HepG2 (cell line): ENCODE results near the gene TSTD1. TPM values are rescaled to one million over a fixed set of nuclear protein-coding genes. Genes with fewer than 3 reads are reported as not detected.

Source experiments
- GZF1 ChIP-seq: sonication (generic); formaldehyde crosslinking; IDR thresholded peaks from 2 replicates; pipeline ENCODE4 v1.5.1; 2020; ENCODE audit warnings: mild to moderate bottlenecking, missing genetic modification reagents
- MEIS2 ChIP-seq: sonication (generic); formaldehyde crosslinking; IDR thresholded peaks from 2 replicates; pipeline ENCODE4 v1.9.0; 2021; ENCODE audit warnings: mild to moderate bottlenecking, missing genetic modification reagents
- PBX3 ChIP-seq: sonication (generic); formaldehyde crosslinking; IDR thresholded peaks from 2 replicates; pipeline ENCODE4 v1.8.1; 2023; ENCODE audit warnings: missing genetic modification reagents, inconsistent platforms, borderline replicate concordance
- RNF2 ChIP-seq: fragments of 450-650 bp; conservative IDR thresholded peaks from 2 replicates; pipeline ENCODE4 v1.6.1; 2016; ENCODE audit warnings: low read depth
- SMARCC2 ChIP-seq: fragments of 450-650 bp; IDR thresholded peaks from 2 replicates; pipeline ENCODE4 v1.6.1; 2017; ENCODE audit warnings: antibody characterized with exemption, mild to moderate bottlenecking
- THAP7 ChIP-seq: sonication (generic); formaldehyde crosslinking; IDR thresholded peaks from 2 replicates; pipeline ENCODE4 v1.8.1; 2023; ENCODE audit warnings: mild to moderate bottlenecking, missing genetic modification reagents
- U2AF1 ChIP-seq: fragments of 200-400 bp; formaldehyde crosslinking; optimal IDR thresholded peaks from 2 replicates; pipeline ENCODE3; 2017; ENCODE audit warnings: mild to moderate bottlenecking, low read depth, low read length
- XRCC5 ChIP-seq: fragments of 200-400 bp; formaldehyde crosslinking; optimal IDR thresholded peaks from 2 replicates; pipeline ENCODE3; 2017; ENCODE audit warnings: mild to moderate bottlenecking, low read length
- ZNF136 ChIP-seq: sonication (generic); formaldehyde crosslinking; IDR thresholded peaks from 2 replicates; pipeline ENCODE4 v1.8.1; 2022; ENCODE audit warnings: low read depth, mild to moderate bottlenecking, moderate library complexity, missing genetic modification reagents
- ZNF225 ChIP-seq: sonication (generic); formaldehyde crosslinking; IDR thresholded peaks from 2 replicates; pipeline ENCODE4 v1.4.0; 2020; ENCODE audit warnings: mild to moderate bottlenecking, missing genetic modification reagents
- ZNF318 ChIP-seq: sonication (generic); formaldehyde crosslinking; IDR thresholded peaks from 2 replicates; pipeline ENCODE4 v1.4.0; 2020; ENCODE audit warnings: mild to moderate bottlenecking, missing genetic modification reagents
- ZNF605 ChIP-seq: sonication (generic); formaldehyde crosslinking; IDR thresholded peaks from 2 replicates; pipeline ENCODE4 v1.8.0; 2022; ENCODE audit warnings: mild to moderate bottlenecking, missing genetic modification reagents
- ZNF713 ChIP-seq: sonication (generic); formaldehyde crosslinking; IDR thresholded peaks from 2 replicates; pipeline ENCODE4 v1.4.0; 2020; ENCODE audit warnings: mild to moderate bottlenecking, missing genetic modification reagents
- polyA plus RNA-seq, 8 experiments: library from polyadenylated mRNA; depleted of rRNA in 3 of 8; stranded (reverse) in 7 of 8; unstranded in 1 of 8; fragments of >200 nt; fragmentation: Illumina TruSeq in 4 of 8; extraction: Trizol in 4 of 8; gene quantifications; 2 replicates each; pipeline versions ENCODE4 v1.2.1 to v1.2.3, GENCODE V29; 2011 to 2016; ENCODE audit warnings: low read depth in 4 of 8, missing spikeins in 1 of 8, mixed read lengths in 1 of 8; ENCODE audit not compliant: insufficient read depth in 1 of 8
- total RNA-seq, 5 experiments: library from RNA; depleted of rRNA; stranded (reverse); fragments of >200 nt; fragmentation: Illumina TruSeq; extraction: Trizol; gene quantifications; 2 replicates each; pipeline ENCODE4 v1.2.3, GENCODE V29; 2016; ENCODE audit warnings: low read depth in 1 of 5
- TF ChIP-seq, protein P1 (sequence below): IDR thresholded peaks from 2 replicates; pipeline ENCODE4 v1.6.1; 2012; ENCODE audit warnings: inconsistent platforms
- TF ChIP-seq, protein P2 (sequence below): sonication (generic); formaldehyde crosslinking; IDR thresholded peaks from 2 replicates; pipeline ENCODE4 v1.5.1; 2020; ENCODE audit warnings: missing genetic modification reagents, mild to moderate bottlenecking, borderline replicate concordance

TSTD1 gene
- total and polyA plus RNA-seq, 2 of the 13 experiments (the other 11 are each of a cell fraction or from before 2014, with no cell fraction given): 0.15 to 0.31 TPM

DNA sequence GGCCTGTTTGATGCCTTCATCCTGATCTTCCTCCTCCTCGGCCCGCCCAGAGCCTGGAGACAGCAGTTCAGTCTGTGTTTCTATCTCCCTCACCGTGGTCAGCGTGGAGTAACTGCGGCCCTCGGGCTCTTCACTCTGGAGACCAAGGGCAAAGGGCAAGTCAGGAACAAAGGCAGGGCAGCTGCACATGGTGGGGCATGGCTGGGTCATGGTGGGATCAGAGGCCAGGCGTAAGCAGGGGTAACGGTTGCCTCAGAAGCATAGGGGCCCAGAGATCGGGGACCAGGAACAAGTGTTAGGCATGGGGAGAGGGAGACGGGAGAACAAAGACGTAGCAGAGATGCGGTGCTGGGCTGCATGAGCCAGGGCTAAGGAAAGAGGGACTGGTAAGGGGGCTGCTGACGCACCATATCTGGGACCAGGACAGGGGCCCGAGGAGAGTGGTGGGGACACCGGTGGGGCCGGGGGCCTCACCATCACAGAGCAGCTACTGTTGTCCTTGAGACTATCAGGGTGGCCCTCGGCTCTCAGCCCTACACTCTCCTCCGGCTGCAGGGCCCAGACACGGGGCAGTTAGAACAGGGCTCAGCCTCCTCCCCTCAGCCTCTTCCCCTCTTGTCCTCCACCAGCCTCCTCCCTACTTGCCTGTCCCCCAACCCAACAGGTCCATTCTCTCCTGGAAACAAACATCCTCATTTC lies 34.1 kb upstream of the TSTD1 start (continued):
- no peak; the same call in 1 of the 2 replicates for TF ChIP-seq ZNF318 (CRISPR knock-in tag)
- no peak for TF ChIP-seq PBX3 (CRISPR knock-in tag)
- TF ChIP-seq RNF2: no peak
- no peak for TF ChIP-seq ZNF605 (CRISPR knock-in tag)
- no peak for TF ChIP-seq ZNF713
- TF ChIP-seq MEIS2 (CRISPR knock-in tag): no peak
- no peak for TF ChIP-seq ZNF225 (CRISPR knock-in tag)
- TF ChIP-seq GZF1 (CRISPR knock-in tag): no peak
- TF ChIP-seq, protein P1, sequence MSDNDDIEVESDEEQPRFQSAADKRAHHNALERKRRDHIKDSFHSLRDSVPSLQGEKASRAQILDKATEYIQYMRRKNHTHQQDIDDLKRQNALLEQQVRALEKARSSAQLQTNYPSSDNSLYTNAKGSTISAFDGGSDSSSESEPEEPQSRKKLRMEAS: peak; percentile 90
- TF ChIP-seq SMARCC2: no peak
- TF ChIP-seq, protein P2, sequence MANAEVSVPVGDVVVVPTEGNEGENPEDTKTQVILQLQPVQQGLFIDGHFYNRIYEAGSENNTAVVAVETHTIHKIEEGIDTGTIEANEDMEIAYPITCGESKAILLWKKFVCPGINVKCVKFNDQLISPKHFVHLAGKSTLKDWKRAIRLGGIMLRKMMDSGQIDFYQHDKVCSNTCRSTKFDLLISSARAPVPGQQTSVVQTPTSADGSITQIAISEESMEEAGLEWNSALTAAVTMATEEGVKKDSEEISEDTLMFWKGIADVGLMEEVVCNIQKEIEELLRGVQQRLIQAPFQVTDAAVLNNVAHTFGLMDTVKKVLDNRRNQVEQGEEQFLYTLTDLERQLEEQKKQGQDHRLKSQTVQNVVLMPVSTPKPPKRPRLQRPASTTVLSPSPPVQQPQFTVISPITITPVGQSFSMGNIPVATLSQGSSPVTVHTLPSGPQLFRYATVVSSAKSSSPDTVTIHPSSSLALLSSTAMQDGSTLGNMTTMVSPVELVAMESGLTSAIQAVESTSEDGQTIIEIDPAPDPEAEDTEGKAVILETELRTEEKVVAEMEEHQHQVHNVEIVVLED (CRISPR knock-in tag): no peak
- no peak for TF ChIP-seq U2AF1
- no peak for TF ChIP-seq ZNF136 (CRISPR knock-in tag)
- no peak for TF ChIP-seq XRCC5
- no peak for TF ChIP-seq THAP7 (CRISPR knock-in tag)
